Measurements from ENCODE around the gene RASAL2. TPM values are rescaled to one million over a fixed set of nuclear protein-coding genes. Genes with fewer than 3 reads are reported as not detected.

RASAL2 gene
- total and polyA plus RNA-seq, 2 of the 13 experiments (the other 11 are each of a cell fraction or from before 2014, with no cell fraction given): 5.4 to 5.9 TPM

- no peak for TF ChIP-seq ZBTB40 (IDR thresholded peaks at IDR 0.05)
- TF ChIP-seq ZBTB40 (CRISPR knock-in tag; IDR thresholded peaks at IDR 0.05): no peak
- TF ChIP-seq FOXA1 (IDR thresholded peaks at IDR 0.05): no peak
- peak; percentile 60 for TF ChIP-seq FOXA1 (CRISPR knock-in tag; IDR thresholded peaks at IDR 0.05)
- no peak for TF ChIP-seq ZNF567 (CRISPR knock-in tag; IDR thresholded peaks at IDR 0.05; ENCODE audit: borderline replicate concordance)
- TF ChIP-seq TCF7 (IDR thresholded peaks at IDR 0.05; ENCODE audit: low read depth): no peak
- TF ChIP-seq ZIK1 (CRISPR knock-in tag; IDR thresholded peaks at IDR 0.05; ENCODE audit: borderline replicate concordance, low read depth): no peak
- no peak for TF ChIP-seq ZMAT3 (CRISPR knock-in tag; conservative IDR thresholded peaks at IDR 0.05)
- TF ChIP-seq RARA (CRISPR knock-in tag; IDR thresholded peaks at IDR 0.05): no peak
- TF ChIP-seq FOXO1 (CRISPR knock-in tag; IDR thresholded peaks at IDR 0.05): peak; percentile 71; the same call in 1 of the 2 replicates
- no peak for TF ChIP-seq FOXM1 (CRISPR knock-in tag; IDR thresholded peaks at IDR 0.05)
- TF ChIP-seq RBM22 (optimal IDR thresholded peaks at IDR 0.05; ENCODE audit: low read length): no peak
- peak; percentile 70; the same call in 1 of the 2 replicates for TF ChIP-seq ZNF761 (CRISPR knock-in tag; conservative IDR thresholded peaks at IDR 0.05)
- no peak for TF ChIP-seq CBFB (CRISPR knock-in tag; IDR thresholded peaks at IDR 0.05)
- TF ChIP-seq ZNF263 (CRISPR knock-in tag; IDR thresholded peaks at IDR 0.05): peak; percentile 73; the same call in 1 of the 2 replicates
- TF ChIP-seq FOXK1 (CRISPR knock-in tag; IDR thresholded peaks at IDR 0.05; ENCODE audit: borderline replicate concordance, low read depth): peak; percentile 61; the same call in 1 of the 2 replicates
- no peak for TF ChIP-seq ASH2L (IDR thresholded peaks at IDR 0.05; ENCODE audit: insufficient read length, low read depth, low read length)
- TF ChIP-seq POGZ (CRISPR knock-in tag; IDR thresholded peaks at IDR 0.05): peak; percentile 70
- TF ChIP-seq DNMT3B (CRISPR knock-in tag; conservative IDR thresholded peaks at IDR 0.05): no peak
- TF ChIP-seq, protein P1, sequence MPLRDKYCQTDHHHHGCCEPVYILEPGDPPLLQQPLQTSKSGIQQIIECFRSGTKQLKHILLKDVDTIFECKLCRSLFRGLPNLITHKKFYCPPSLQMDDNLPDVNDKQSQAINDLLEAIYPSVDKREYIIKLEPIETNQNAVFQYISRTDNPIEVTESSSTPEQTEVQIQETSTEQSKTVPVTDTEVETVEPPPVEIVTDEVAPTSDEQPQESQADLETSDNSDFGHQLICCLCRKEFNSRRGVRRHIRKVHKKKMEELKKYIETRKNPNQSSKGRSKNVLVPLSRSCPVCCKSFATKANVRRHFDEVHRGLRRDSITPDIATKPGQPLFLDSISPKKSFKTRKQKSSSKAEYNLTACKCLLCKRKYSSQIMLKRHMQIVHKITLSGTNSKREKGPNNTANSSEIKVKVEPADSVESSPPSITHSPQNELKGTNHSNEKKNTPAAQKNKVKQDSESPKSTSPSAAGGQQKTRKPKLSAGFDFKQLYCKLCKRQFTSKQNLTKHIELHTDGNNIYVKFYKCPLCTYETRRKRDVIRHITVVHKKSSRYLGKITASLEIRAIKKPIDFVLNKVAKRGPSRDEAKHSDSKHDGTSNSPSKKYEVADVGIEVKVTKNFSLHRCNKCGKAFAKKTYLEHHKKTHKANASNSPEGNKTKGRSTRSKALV (CRISPR knock-in tag; IDR thresholded peaks at IDR 0.05): no peak
- TF ChIP-seq ZNF460 (CRISPR knock-in tag; IDR thresholded peaks at IDR 0.05; ENCODE audit: borderline replicate concordance): no peak
Observed at GRCh38 chr1:178055779-178056471, 38.0 kb upstream of the RASAL2 start (continued).

Measured in HepG2 (cell line).